ENCODE measurements around the gene HPSE2.

Gene HPSE2

GRCh38 chr10:98414578-98414931, 821.1 kb downstream of the HPSE2 start:
- H3K79me2 ChIP-seq (ENCODE audit: insufficient read depth, low read length): no peaks in the 10 kb centered on the region
- no peaks in the 10 kb centered on the region for H3K27me3 ChIP-seq (ENCODE audit: low read length)
- H3K9me2 ChIP-seq (replicated peaks; ENCODE audit: insufficient read depth, low read length): no peaks in the 10 kb centered on the region
- TF ChIP-seq CTCF (IDR thresholded peaks at IDR 0.05; ENCODE audit: insufficient read depth, low read length, poor library complexity, severe bottlenecking) (no peak), EZH2phosphoT487 (conservative IDR thresholded peaks at IDR 0.05; ENCODE audit: low read length) (no peak)
- H3F3A ChIP-seq (ENCODE audit: insufficient read depth): no peaks in the 10 kb centered on the region
- no peaks in the 10 kb centered on the region for H4K20me1 ChIP-seq (ENCODE audit: low read depth, low read length)
- H3K4me3 ChIP-seq (ENCODE audit: insufficient read depth, low read length, poor library complexity, severe bottlenecking): no peak overlapping the region
- no peak overlapping the region for H2AFZ ChIP-seq (ENCODE audit: low read depth, low read length, severe bottlenecking)
- H3K27ac ChIP-seq (ENCODE audit: low read depth, low read length): no peak overlapping the region
- no peaks in the 10 kb centered on the region for H3K36me3 ChIP-seq (ENCODE audit: low read length)
- H3K9me3 ChIP-seq (ENCODE audit: insufficient read depth, low read length): no peaks in the 10 kb centered on the region
- H3K9ac ChIP-seq (ENCODE audit: low read length): no peak overlapping the region
- H3K4me2 ChIP-seq (ENCODE audit: low read depth, low read length, poor library complexity, severe bottlenecking): no peak overlapping the region

- H3F3A ChIP-seq (ENCODE audit: insufficient read depth): no peaks in the 10 kb centered on the region
- H4K20me1 ChIP-seq (ENCODE audit: low read depth, low read length): no peaks in the 10 kb centered on the region
- no peaks in the 10 kb centered on the region for H3K9me2 ChIP-seq (replicated peaks; ENCODE audit: insufficient read depth, low read length)
- no peaks in the 10 kb centered on the region for H3K27me3 ChIP-seq (ENCODE audit: low read length)
- no peak overlapping the region for H3K4me2 ChIP-seq (ENCODE audit: low read depth, low read length, poor library complexity, severe bottlenecking)
- H2AFZ ChIP-seq (ENCODE audit: low read depth, low read length, severe bottlenecking): no peak overlapping the region
- H3K79me2 ChIP-seq (ENCODE audit: insufficient read depth, low read length): no peaks in the 10 kb centered on the region
- no peak for TF ChIP-seq CTCF (IDR thresholded peaks at IDR 0.05; ENCODE audit: insufficient read depth, low read length, poor library complexity, severe bottlenecking)
- TF ChIP-seq EZH2phosphoT487 (conservative IDR thresholded peaks at IDR 0.05; ENCODE audit: low read length): no peak
- no peak overlapping the region for H3K9ac ChIP-seq (ENCODE audit: low read length)
- H3K4me3 ChIP-seq (ENCODE audit: insufficient read depth, low read length, poor library complexity, severe bottlenecking): no peak overlapping the region
- H3K27ac ChIP-seq (ENCODE audit: low read depth, low read length): no peak overlapping the region
- H3K36me3 ChIP-seq (ENCODE audit: low read length): no peaks in the 10 kb centered on the region
- H3K9me3 ChIP-seq (ENCODE audit: insufficient read depth, low read length): no peaks in the 10 kb centered on the region
Measured at GRCh38 chr10:98411768-98412167, 823.9 kb downstream of the HPSE2 start.

DNA sequence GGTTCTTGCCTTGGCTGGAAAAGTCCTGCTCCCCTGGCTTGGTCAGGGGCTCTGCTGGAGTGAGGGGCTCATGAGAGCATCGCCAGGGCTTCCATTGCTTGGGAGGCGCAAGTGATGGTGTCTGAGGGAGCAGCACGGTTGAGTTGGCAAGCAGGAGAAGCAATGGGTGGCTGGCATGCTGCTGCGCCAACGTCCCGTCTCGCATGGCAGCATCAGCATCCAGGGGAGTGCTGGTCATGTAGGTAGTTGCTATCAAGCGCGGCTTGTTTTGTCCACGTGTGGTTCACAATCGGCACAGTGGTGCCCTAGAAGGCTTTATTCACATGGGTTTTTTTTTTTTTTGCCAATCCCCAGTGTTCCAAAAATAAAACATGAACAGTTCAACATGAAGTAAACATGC, 824.5 kb downstream of the HPSE2 start:
- Histone ChIP-seq H3K9ac (ENCODE audit: low read length) (no peak overlapping the region), H3K27me3 (ENCODE audit: low read length) (no peaks in the 10 kb centered on the region), H3K9me3 (ENCODE audit: insufficient read depth, low read length) (no peaks in the 10 kb centered on the region), H4K20me1 (ENCODE audit: low read depth, low read length) (no peaks in the 10 kb centered on the region), H3K36me3 (ENCODE audit: low read length) (no peaks in the 10 kb centered on the region), H3F3A (ENCODE audit: insufficient read depth) (no peaks in the 10 kb centered on the region), H3K4me3 (ENCODE audit: insufficient read depth, low read length, poor library complexity, severe bottlenecking) (no peak overlapping the region), H3K27ac (ENCODE audit: low read depth, low read length) (no peak overlapping the region), H3K9me2 (replicated peaks; ENCODE audit: insufficient read depth, low read length) (no peaks in the 10 kb centered on the region), H2AFZ (ENCODE audit: low read depth, low read length, severe bottlenecking) (no peak overlapping the region), H3K79me2 (ENCODE audit: insufficient read depth, low read length) (no peaks in the 10 kb centered on the region), H3K4me2 (ENCODE audit: low read depth, low read length, poor library complexity, severe bottlenecking) (no peak overlapping the region)
- TF ChIP-seq CTCF (IDR thresholded peaks at IDR 0.05; ENCODE audit: insufficient read depth, low read length, poor library complexity, severe bottlenecking) (no peak), EZH2phosphoT487 (conservative IDR thresholded peaks at IDR 0.05; ENCODE audit: low read length) (no peak)

DNA sequence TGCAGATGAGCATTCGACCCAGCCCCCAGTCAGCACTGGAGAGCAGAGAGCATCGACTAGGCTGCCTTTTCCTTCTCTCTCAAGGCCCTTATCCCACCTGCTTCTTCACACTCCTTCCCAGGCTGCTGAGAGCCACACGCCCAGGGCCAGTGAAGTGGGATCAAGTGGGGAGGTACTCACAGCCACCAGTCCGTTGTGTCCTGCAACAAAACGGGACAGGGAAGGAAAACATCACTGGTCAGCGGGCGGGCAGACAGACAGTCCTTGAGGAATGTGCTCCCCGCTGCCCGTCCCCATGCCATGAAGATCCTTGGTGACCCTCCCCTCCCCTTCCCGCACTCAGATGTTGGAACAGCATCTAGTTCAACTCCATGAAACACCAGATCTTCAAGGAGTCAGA, 824.9 kb downstream of the HPSE2 start:
- Histone ChIP-seq H2AFZ (ENCODE audit: low read depth, low read length, severe bottlenecking) (no peak overlapping the region), H4K20me1 (ENCODE audit: low read depth, low read length) (no peaks in the 10 kb centered on the region), H3K27me3 (ENCODE audit: low read length) (no peaks in the 10 kb centered on the region), H3K4me2 (ENCODE audit: low read depth, low read length, poor library complexity, severe bottlenecking) (no peak overlapping the region), H3K36me3 (ENCODE audit: low read length) (no peaks in the 10 kb centered on the region), H3K4me3 (ENCODE audit: insufficient read depth, low read length, poor library complexity, severe bottlenecking) (no peak overlapping the region), H3K9ac (ENCODE audit: low read length) (no peak overlapping the region), H3F3A (ENCODE audit: insufficient read depth) (no peaks in the 10 kb centered on the region), H3K9me3 (ENCODE audit: insufficient read depth, low read length) (no peaks in the 10 kb centered on the region), H3K9me2 (replicated peaks; ENCODE audit: insufficient read depth, low read length) (no peaks in the 10 kb centered on the region), H3K79me2 (ENCODE audit: insufficient read depth, low read length) (no peaks in the 10 kb centered on the region), H3K27ac (ENCODE audit: low read depth, low read length) (no peak overlapping the region)
- TF ChIP-seq CTCF (IDR thresholded peaks at IDR 0.05; ENCODE audit: insufficient read depth, low read length, poor library complexity, severe bottlenecking) (no peak), EZH2phosphoT487 (conservative IDR thresholded peaks at IDR 0.05; ENCODE audit: low read length) (no peak)
